ENCODE data around the gene ARX.

- TF ChIP-seq CTCF (IDR thresholded peaks at IDR 0.05) (no peak), POLR2A (IDR thresholded peaks at IDR 0.05) (no peak)
Measured at GRCh38 chrX:25004485-25005032, 11.2 kb downstream of the ARX start.
